ENCODE measurements around the gene PI16. TPM values are rescaled to one million over a fixed set of nuclear protein-coding genes. Genes with fewer than 3 reads are reported as not detected.
A peak's percentile ranks its signal among the peaks of the same experiment; 100 is the strongest.

The PI16 gene
- total and polyA plus RNA-seq, 2 of the 13 experiments (the other 11 are each of a cell fraction or from before 2014, with no cell fraction given), result not detected

- TF ChIP-seq PCBP2 (optimal IDR thresholded peaks at IDR 0.05; ENCODE audit: low read depth, low read length, poor library complexity, severe bottlenecking) (no peak), ZFX (CRISPR knock-in tag; IDR thresholded peaks at IDR 0.05; ENCODE audit: low read depth) (peak; percentile 96), MXD4 (CRISPR knock-in tag; IDR thresholded peaks at IDR 0.05) (peak; percentile 90), THAP7 (CRISPR knock-in tag; IDR thresholded peaks at IDR 0.05) (peak; percentile 19; the same call in 1 of the 2 replicates), TRAFD1 (CRISPR knock-in tag; IDR thresholded peaks at IDR 0.05; ENCODE audit: borderline replicate concordance) (no peak), HNRNPL (IDR thresholded peaks at IDR 0.05; ENCODE audit: low read depth, low read length) (0 out of 2 replicates have a peak, but pooled peaks have one; percentile 36), TAF1 (CRISPR knock-in tag; IDR thresholded peaks at IDR 0.05) (peak; percentile 62), SNAI1 (CRISPR knock-in tag; IDR thresholded peaks at IDR 0.05; ENCODE audit: borderline replicate concordance) (no peak), YEATS4 (CRISPR knock-in tag; IDR thresholded peaks at IDR 0.05; ENCODE audit: borderline replicate concordance) (peak; percentile 86; the same call in 1 of the 2 replicates), GRHL1 (CRISPR knock-in tag; conservative IDR thresholded peaks at IDR 0.05) (no peak), KDM6A (CRISPR knock-in tag; IDR thresholded peaks at IDR 0.05; ENCODE audit: low read depth) (no peak), ZIK1 (CRISPR knock-in tag; IDR thresholded peaks at IDR 0.05; ENCODE audit: borderline replicate concordance, low read depth) (peak; percentile 60; the same call in 1 of the 2 replicates), ZUFSP (CRISPR knock-in tag; IDR thresholded peaks at IDR 0.05; ENCODE audit: borderline replicate concordance) (no peak), ZNF710 (CRISPR knock-in tag; IDR thresholded peaks at IDR 0.05; ENCODE audit: borderline replicate concordance) (no peak), DMTF1 (CRISPR knock-in tag; IDR thresholded peaks at IDR 0.05) (no peak)
Measured at GRCh38 chr6:36985808-36986703, 31.5 kb downstream of the PI16 start, which contains the start of gene MTCH1 (continued).

Measured in HepG2 (cell line).